ENCODE measurements around the gene UBR2. TPM values are rescaled to one million over a fixed set of nuclear protein-coding genes. Genes with fewer than 3 reads are reported as not detected.
"Not testable (repeated sequence)": the region's sequence is repeated elsewhere in the genome, so short reads cannot be mapped to it uniquely, and the experiment has no call there.

UBR2 gene
- polyA plus RNA-seq, 4 donors, result 20.7 to 31.7 (median 28.8) TPM

GRCh38 chr6:42722497-42722896 is 158.7 kb downstream of the UBR2 start, which contains the start of gene PRPH2:
TSS of gene PRPH2 (minus strand) at chr6:42722597. CDS start at chr6:42722334, 263 bp downstream.
- no peak for DNase-seq (ENCODE audit: low read depth in 4 of 4, low spot score in 3 of 4)

GRCh38 chr6:42724825-42725224 is 161.0 kb downstream of the UBR2 start:
- DNase-seq (ENCODE audit: low read depth in 4 of 4, low spot score in 3 of 4), result no peak

- DNase-seq (ENCODE audit: low read depth in 4 of 4, low spot score in 3 of 4), result no peak
Measured at GRCh38 chr6:42726026-42726425, 162.2 kb downstream of the UBR2 start.

- peak in 1 of 4 donors; percentile 77 for DNase-seq (ENCODE audit: low read depth in 4 of 4, low spot score in 3 of 4)
Measured at GRCh38 chr6:42726485-42727086, 162.8 kb downstream of the UBR2 start.

GRCh38 chr6:42727087-42727611 is 163.3 kb downstream of the UBR2 start:
- DNase-seq (ENCODE audit: low read depth in 4 of 4, low spot score in 3 of 4), result no peak

GRCh38 chr6:42727627-42728026 is 163.8 kb downstream of the UBR2 start:
- no peak for DNase-seq (ENCODE audit: low read depth in 4 of 4, low spot score in 3 of 4)

GRCh38 chr6:42729731-42730130 is 165.9 kb downstream of the UBR2 start:
- no peak for DNase-seq (ENCODE audit: low read depth in 4 of 4, low spot score in 3 of 4)

- DNase-seq (ENCODE audit: low read depth in 4 of 4, low spot score in 3 of 4), result not testable (repeated sequence)
Measured at GRCh38 chr6:42733867-42734481, 170.1 kb downstream of the UBR2 start.

- DNase-seq (ENCODE audit: low read depth in 4 of 4, low spot score in 3 of 4), result no peak
Measured at GRCh38 chr6:42735976-42736375, 172.1 kb downstream of the UBR2 start.

GRCh38 chr6:42740725-42741124 is 176.9 kb downstream of the UBR2 start:
- DNase-seq (ENCODE audit: low read depth in 4 of 4, low spot score in 3 of 4), result no peak

GRCh38 chr6:42742116-42742894 is 178.5 kb downstream of the UBR2 start:
- DNase-seq (ENCODE audit: low read depth in 4 of 4, low spot score in 3 of 4), result no peak

Other genes with a start within 250 kb of the UBR2 start
- 10 to 100 TPM; 13.0 to 18.6 (median 16.5) TPM for gene TRERF1, start 112.1 kb upstream of the UBR2 start, polyA plus RNA-seq (ENCODE audit: insufficient read length in 4 of 4)
- 1 to 10 TPM; 1.8 to 6.9 (median 3.4) TPM for gene PRPH2, start 158.6 kb downstream of the UBR2 start, polyA plus RNA-seq (ENCODE audit: insufficient read length in 4 of 4)
- 10 to 100 TPM; 16.4 to 23.7 (median 21.2) TPM for gene TBCC, start 182.1 kb downstream of the UBR2 start, polyA plus RNA-seq (ENCODE audit: insufficient read length in 4 of 4)
- 10 to 100 TPM; 15.3 to 16.6 (median 16.4) TPM for gene BICRAL, start 218.0 kb downstream of the UBR2 start, polyA plus RNA-seq (ENCODE audit: insufficient read length in 4 of 4)